ENCODE data around the gene SLC5A12.

The SLC5A12 gene

GRCh38 chr11:26739366-26740073, 17.7 kb upstream of the SLC5A12 start:
- no peaks in the 10 kb centered on the region for H3K9me3 ChIP-seq (ENCODE audit: severe bottlenecking)
- H3K36me3 ChIP-seq = no peaks in the 10 kb centered on the region
- DNase-seq = no peak
- H3K4me3 ChIP-seq (ENCODE audit: low read depth, low read length) = no peak overlapping the region
- H3K27ac ChIP-seq = no peak overlapping the region
- H3K27me3 ChIP-seq (ENCODE audit: insufficient read depth, low read depth, severe bottlenecking) = no peaks in the 10 kb centered on the region
- no peak for TF ChIP-seq CTCF (IDR thresholded peaks at IDR 0.05; ENCODE audit: low read depth, low read length)

GRCh38 chr11:26734691-26735090, 12.8 kb upstream of the SLC5A12 start:
- Histone ChIP-seq H3K4me3 (ENCODE audit: low read depth, low read length) (no peak overlapping the region), H3K36me3 (no peaks in the 10 kb centered on the region), H3K9me3 (ENCODE audit: severe bottlenecking) (no peaks in the 10 kb centered on the region), H3K27ac (no peak overlapping the region), H3K27me3 (ENCODE audit: insufficient read depth, low read depth, severe bottlenecking) (no peaks in the 10 kb centered on the region)
- no peak for TF ChIP-seq CTCF (IDR thresholded peaks at IDR 0.05; ENCODE audit: low read depth, low read length)
- DNase-seq = no peak

GRCh38 chr11:26731084-26731456, 9.2 kb upstream of the SLC5A12 start:
- no peak for TF ChIP-seq CTCF (IDR thresholded peaks at IDR 0.05; ENCODE audit: low read depth, low read length)
- Histone ChIP-seq H3K4me3 (ENCODE audit: low read depth, low read length) (no peak overlapping the region), H3K9me3 (ENCODE audit: severe bottlenecking) (no peaks in the 10 kb centered on the region), H3K27ac (no peak overlapping the region), H3K36me3 (no peaks in the 10 kb centered on the region), H3K27me3 (ENCODE audit: insufficient read depth, low read depth, severe bottlenecking) (peaks cover 5% of the 10 kb centered on the region)
- no peak for DNase-seq

GRCh38 chr11:26730414-26731083, 8.7 kb upstream of the SLC5A12 start:
- no peak for TF ChIP-seq CTCF (IDR thresholded peaks at IDR 0.05; ENCODE audit: low read depth, low read length)

GRCh38 chr11:26729284-26729683, 7.4 kb upstream of the SLC5A12 start:
- no peaks in the 10 kb centered on the region for H3K9me3 ChIP-seq (ENCODE audit: severe bottlenecking)
- no peaks in the 10 kb centered on the region for H3K36me3 ChIP-seq
- TF ChIP-seq CTCF (IDR thresholded peaks at IDR 0.05; ENCODE audit: low read depth, low read length) = no peak
- peaks cover 5% of the 10 kb centered on the region for H3K27me3 ChIP-seq (ENCODE audit: insufficient read depth, low read depth, severe bottlenecking)
- DNase-seq = no peak
- no peak overlapping the region for H3K27ac ChIP-seq
- H3K4me3 ChIP-seq (ENCODE audit: low read depth, low read length) = no peak overlapping the region

More at GRCh38 chr11:26730414-26731083, 8.7 kb upstream of the SLC5A12 start:
- Histone ChIP-seq H3K27ac (no peak overlapping the region), H3K9me3 (ENCODE audit: severe bottlenecking) (no peaks in the 10 kb centered on the region), H3K4me3 (ENCODE audit: low read depth, low read length) (no peak overlapping the region), H3K27me3 (ENCODE audit: insufficient read depth, low read depth, severe bottlenecking) (peaks cover 5% of the 10 kb centered on the region), H3K36me3 (no peaks in the 10 kb centered on the region)
- DNase-seq = no peak
